Activated CD4-positive, CD25-positive, alpha-beta regulatory T cell treated with anti-CD3 and anti-CD28 coated beads, Interleukin-2, amount 50 U/mL, for 24 hours (primary cell): ENCODE data around the gene NHEJ1.
"Not testable (repeated sequence)": the region's sequence is repeated elsewhere in the genome, so short reads cannot be mapped to it uniquely, and the experiment has no call there.

ENCODE experiments used
- ATAC-seq, 2 donors: fragments of 150-1000 bp; cut with Tn5 transposase; one replicate each; pipeline ENCODE4 v1.10.0; 2021; ENCODE audit warnings: mild to moderate bottlenecking in 1 of 2, moderate library complexity in 1 of 2

NHEJ1 gene

GRCh38 chr2:219160186-219161017 is at the start of gene NHEJ1:
NHEJ1 (minus strand) TSS chr2:219160815; CDS start chr2:219158362, 2,453 bp downstream.
- peak; percentile 89 to 90 for ATAC-seq

- no peak for ATAC-seq
Observed at GRCh38 chr2:219209236-219210195, 48.9 kb upstream of the NHEJ1 start.

GRCh38 chr2:219207884-219208740 is 47.5 kb upstream of the NHEJ1 start:
- no peak for ATAC-seq

GRCh38 chr2:219207134-219207883 is 46.7 kb upstream of the NHEJ1 start:
- no peak for ATAC-seq

- peak; percentile 96 to 97 for ATAC-seq
Observed at GRCh38 chr2:219206328-219207133, 45.9 kb upstream of the NHEJ1 start, which contains the start of gene ZFAND2B. ZFAND2B (plus strand) TSS chr2:219206782; CDS start chr2:219206988, 206 bp downstream.

GRCh38 chr2:219205981-219206327 is 45.3 kb upstream of the NHEJ1 start:
- ATAC-seq, result no peak

- ATAC-seq, result no peak
Observed at GRCh38 chr2:219205165-219205538, 44.5 kb upstream of the NHEJ1 start.

GRCh38 chr2:219204425-219205164 is 44.0 kb upstream of the NHEJ1 start:
- ATAC-seq, result no peak

- not testable (repeated sequence) for ATAC-seq
Observed at GRCh38 chr2:219201331-219201730, 40.7 kb upstream of the NHEJ1 start.

GRCh38 chr2:219200502-219201326 is 40.1 kb upstream of the NHEJ1 start:
- not testable (repeated sequence) for ATAC-seq

GRCh38 chr2:219199470-219200211 is 39.0 kb upstream of the NHEJ1 start:
- no peak for ATAC-seq

GRCh38 chr2:219198974-219199373 is 38.4 kb upstream of the NHEJ1 start:
- no peak for ATAC-seq

GRCh38 chr2:219197388-219197787 is 36.8 kb upstream of the NHEJ1 start:
- no peak for ATAC-seq

- peak in 1 of 2 donors; percentile 63 for ATAC-seq
Observed at GRCh38 chr2:219186754-219187456, 26.3 kb upstream of the NHEJ1 start.

- ATAC-seq, result no peak
Observed at GRCh38 chr2:219184121-219184520, 23.5 kb upstream of the NHEJ1 start.

GRCh38 chr2:219183151-219183772 is 22.6 kb upstream of the NHEJ1 start:
- ATAC-seq, result no peak
